AG09319 (cell line): ENCODE measurements around the gene UBE2L6.

Experiments
- DNase-seq: peaks from one replicate; pipeline ENCODE4 v3.0.0-alpha.2; 2010; ENCODE audit warnings: low read depth; ENCODE audit errors: extremely low read depth
- TF ChIP-seq, protein P1 (sequence below): IDR thresholded peaks from 2 replicates; pipeline ENCODE4 v1.5.1; 2011; ENCODE audit warnings: low read depth, mild to moderate bottlenecking, inconsistent platforms, low read length, moderate library complexity

UBE2L6 gene

GRCh38 chr11:57567515-57568329, at the start of gene UBE2L6:
Gene UBE2L6 (minus strand): TSS chr11:57567672. CDS start chr11:57567611, 61 bp downstream.
- DNase-seq, result no peak

DNA sequence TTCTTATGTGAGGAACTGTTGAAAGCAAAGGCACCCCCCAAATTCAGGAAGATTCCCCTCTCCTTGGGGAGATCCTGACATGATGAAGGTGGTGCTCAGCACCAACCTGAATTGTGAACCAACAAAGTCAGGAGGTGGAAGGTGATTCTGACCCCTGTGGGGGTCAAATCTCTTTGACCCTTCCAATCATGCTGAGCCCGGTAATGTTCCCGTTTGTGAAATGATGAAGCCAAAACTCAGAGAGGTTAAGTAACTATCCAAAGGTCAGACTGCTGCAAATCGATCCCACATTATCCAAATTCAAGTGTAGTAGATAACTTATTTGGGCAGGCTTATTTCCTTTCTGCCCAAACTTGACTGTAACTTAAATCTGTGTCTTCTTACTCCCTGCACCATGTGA, 49.1 kb upstream of the UBE2L6 start:
- TF ChIP-seq, protein P1, sequence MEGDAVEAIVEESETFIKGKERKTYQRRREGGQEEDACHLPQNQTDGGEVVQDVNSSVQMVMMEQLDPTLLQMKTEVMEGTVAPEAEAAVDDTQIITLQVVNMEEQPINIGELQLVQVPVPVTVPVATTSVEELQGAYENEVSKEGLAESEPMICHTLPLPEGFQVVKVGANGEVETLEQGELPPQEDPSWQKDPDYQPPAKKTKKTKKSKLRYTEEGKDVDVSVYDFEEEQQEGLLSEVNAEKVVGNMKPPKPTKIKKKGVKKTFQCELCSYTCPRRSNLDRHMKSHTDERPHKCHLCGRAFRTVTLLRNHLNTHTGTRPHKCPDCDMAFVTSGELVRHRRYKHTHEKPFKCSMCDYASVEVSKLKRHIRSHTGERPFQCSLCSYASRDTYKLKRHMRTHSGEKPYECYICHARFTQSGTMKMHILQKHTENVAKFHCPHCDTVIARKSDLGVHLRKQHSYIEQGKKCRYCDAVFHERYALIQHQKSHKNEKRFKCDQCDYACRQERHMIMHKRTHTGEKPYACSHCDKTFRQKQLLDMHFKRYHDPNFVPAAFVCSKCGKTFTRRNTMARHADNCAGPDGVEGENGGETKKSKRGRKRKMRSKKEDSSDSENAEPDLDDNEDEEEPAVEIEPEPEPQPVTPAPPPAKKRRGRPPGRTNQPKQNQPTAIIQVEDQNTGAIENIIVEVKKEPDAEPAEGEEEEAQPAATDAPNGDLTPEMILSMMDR, result no peak
- no peak for DNase-seq

More at GRCh38 chr11:57567515-57568329, at the start of gene UBE2L6:
- TF ChIP-seq, protein P1, result no peak; the same call in 1 of the 2 replicates

DNA sequence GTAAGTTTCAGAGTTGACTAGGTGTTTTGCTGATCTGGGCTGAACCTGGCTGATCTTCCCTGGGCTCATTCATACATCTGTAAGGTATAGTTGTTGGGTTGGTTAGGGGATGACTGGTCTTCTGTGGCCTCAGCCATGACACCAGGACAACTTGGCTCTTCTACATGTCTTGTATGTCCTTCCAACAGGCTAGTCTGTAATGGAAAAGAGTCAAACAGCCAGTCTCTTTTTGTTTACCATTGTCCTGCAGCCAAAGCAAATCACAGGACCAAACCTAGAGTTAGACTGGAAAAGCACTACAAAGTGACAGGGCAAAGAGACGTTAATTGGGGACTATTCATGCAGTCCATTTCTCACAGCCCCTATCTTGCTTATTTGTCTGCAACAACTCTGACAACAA, 47.8 kb upstream of the UBE2L6 start:
- TF ChIP-seq, protein P1, result no peak
- no peak for DNase-seq

DNA sequence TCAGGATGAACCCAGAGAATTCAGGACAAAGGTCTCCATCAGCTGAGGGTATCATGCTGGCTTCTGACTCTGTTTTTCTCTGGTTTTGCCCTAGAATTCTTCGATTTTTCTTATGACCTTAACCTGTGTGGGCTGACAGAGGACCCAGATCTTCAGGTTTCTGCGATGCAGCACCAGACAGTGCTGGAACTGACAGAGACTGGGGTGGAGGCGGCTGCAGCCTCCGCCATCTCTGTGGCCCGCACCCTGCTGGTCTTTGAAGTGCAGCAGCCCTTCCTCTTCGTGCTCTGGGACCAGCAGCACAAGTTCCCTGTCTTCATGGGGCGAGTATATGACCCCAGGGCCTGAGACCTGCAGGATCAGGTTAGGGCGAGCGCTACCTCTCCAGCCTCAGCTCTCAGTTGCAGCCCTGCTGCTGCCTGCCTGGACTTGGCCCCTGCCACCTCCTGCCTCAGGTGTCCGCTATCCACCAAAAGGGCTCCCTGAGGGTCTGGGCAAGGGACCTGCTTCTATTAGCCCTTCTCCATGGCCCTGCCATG, 46.8 kb upstream of the UBE2L6 start:
- DNase-seq, result no peak
- TF ChIP-seq, protein P1, result no peak

DNA sequence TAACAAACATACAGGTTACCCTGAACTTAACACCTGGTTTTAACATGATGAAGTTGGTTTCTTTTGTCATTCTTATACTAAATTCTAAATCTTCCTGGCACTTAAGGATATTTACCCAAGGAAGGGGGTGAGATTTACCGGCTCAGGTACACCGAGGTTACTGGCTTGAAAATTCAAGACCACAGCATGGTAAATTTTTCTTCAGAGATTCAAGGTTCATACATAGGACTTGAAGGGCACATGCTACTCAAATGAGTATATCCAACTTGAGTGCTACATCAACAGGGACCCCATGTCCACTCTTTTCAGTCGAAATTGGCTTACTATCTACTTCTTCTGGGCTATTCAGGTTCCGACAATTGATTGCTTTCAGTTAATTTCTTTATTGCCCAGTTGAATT, 42.7 kb upstream of the UBE2L6 start:
- TF ChIP-seq, protein P1, result no peak
- DNase-seq, result no peak

- DNase-seq, result no peak
- TF ChIP-seq, protein P1, result no peak
These were observed 37.6 kb upstream of the UBE2L6 start for GRCh38 chr11:57605028-57605420.

GRCh38 chr11:57604296-57605027, 37.0 kb upstream of the UBE2L6 start:
- TF ChIP-seq, protein P1, result no peak
- no peak for DNase-seq
